Tibial nerve (tissue), 4 donors: ENCODE results near the gene MTMR3. TPM values are rescaled to one million over a fixed set of nuclear protein-coding genes. Genes with fewer than 3 reads are reported as not detected.

Experiments
- DNase-seq, 2 donors: peaks; one replicate each; pipeline ENCODE4 v3.0.0-alpha.2; 2019; ENCODE audit warnings: low spot score in 2 of 2
- H3K27ac ChIP-seq, 4 donors: fragments of 200-600 bp; sonication (generic) in 3 of 4; one replicate each; pipeline ENCODE4 v1.5.1; 2017 to 2019; ENCODE audit warnings: mild to moderate bottlenecking in 1 of 4
- H3K27me3 ChIP-seq, 2 donors: fragments of 200-600 bp; sonication (generic) in 1 of 2; one replicate each; pipeline versions ENCODE4 v1.5.1 to v1.6.0; 2017 to 2019
- H3K36me3 ChIP-seq, 3 donors: fragments of 200-600 bp; sonication (generic); one replicate each; pipeline ENCODE4 v1.5.1; 2018 to 2019
- H3K4me1 ChIP-seq, 4 donors: fragments of 200-600 bp; sonication (generic) in 3 of 4; one replicate each; pipeline ENCODE4 v1.5.1; 2017 to 2019
- H3K4me3 ChIP-seq, 4 donors: fragments of 200-600 bp; sonication (generic) in 3 of 4; one replicate each; pipeline ENCODE4 v1.5.1; 2017 to 2019; ENCODE audit warnings: mild to moderate bottlenecking in 1 of 4, moderate library complexity in 1 of 4
- H3K9me3 ChIP-seq, 4 donors: fragments of 200-600 bp; sonication (generic) in 3 of 4; one replicate each; pipeline ENCODE4 v1.5.1; 2017 to 2019
- EP300 ChIP-seq, 2 donors: sonication (generic); formaldehyde crosslinking; IDR thresholded peaks; one replicate each; pipeline ENCODE4 v1.6.1; 2017; ENCODE audit warnings: antibody characterized with exemption in 2 of 2, mild to moderate bottlenecking in 1 of 2
- POLR2A ChIP-seq, 2 donors: fragments of 450-650 bp; IDR thresholded peaks; one replicate each; pipeline ENCODE4 v1.6.1; 2017; ENCODE audit warnings: antibody characterized with exemption in 2 of 2, mild to moderate bottlenecking in 2 of 2, moderate library complexity in 2 of 2
- WGBS, 2 donors: methylation state at CpG; one replicate each; pipeline ENCODE4 v1.1.5; 2018; 5-methylcytosine and 5-hydroxymethylcytosine counted together
- total RNA-seq, 4 donors: library from RNA; depleted of rRNA; stranded (reverse); fragments of >200 nt; gene quantifications; one replicate each; pipeline ENCODE4 v1.1.0, GENCODE V29; 2016
- TF ChIP-seq, protein P1 (sequence below), 5 experiments: fragments of 200-600 bp in 3 of 5; fragments of 450-650 bp in 2 of 5; sonication (generic) in 3 of 5; IDR thresholded peaks; one replicate each; pipeline ENCODE4 v1.5.1; 2016 to 2019; ENCODE audit warnings: antibody characterized with exemption in 5 of 5, mild to moderate bottlenecking in 3 of 5, moderate library complexity in 2 of 5

The MTMR3 gene
- total RNA-seq, 4 donors from 2014 or later = 56.1 to 91.2 (median 74.5) TPM

DNA sequence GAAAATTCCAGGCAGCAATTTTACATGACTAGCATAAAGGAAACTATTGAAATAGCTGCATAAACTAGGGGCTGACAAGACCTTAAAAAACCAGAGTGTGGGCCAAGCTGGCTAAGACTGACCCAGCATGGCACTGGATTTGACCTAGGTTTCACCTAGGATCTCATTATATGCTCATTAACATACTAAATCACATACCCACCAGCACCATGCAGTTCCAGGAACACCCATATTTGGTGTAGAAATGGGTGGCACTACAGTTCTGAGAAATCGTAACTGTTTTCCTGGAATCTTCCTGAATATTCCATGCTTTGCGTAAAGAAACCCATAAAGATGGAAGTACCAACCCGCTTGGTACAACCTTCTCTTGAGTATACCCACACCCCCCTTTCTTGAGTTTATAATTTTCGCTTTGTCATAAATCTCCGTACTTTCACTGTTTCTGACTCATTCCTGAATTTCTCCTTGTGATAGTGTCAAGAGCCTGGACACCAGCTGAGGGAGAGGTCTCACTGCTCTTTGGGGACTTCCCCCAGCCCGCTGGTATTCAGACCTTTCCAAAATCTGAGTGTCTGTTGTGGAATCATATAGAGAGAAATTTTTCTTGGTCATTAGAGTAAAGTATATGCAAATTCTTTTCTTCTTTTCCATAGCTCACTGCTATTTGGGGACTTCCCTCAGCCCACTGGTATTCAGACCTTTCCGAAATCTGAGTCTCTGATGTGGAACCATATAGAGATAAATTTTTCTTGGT, 55.1 kb downstream of the MTMR3 start:
- Histone ChIP-seq H3K9me3 (no peaks in the 10 kb centered on the region), H3K27me3 (no peaks in the 10 kb centered on the region), H3K27ac (no peak overlapping the region), H3K4me1 (peaks cover 0 to 42% (median 3%) of the 10 kb centered on the region in 4 donors), H3K36me3 (no peaks in the 10 kb centered on the region), H3K4me3 (no peak overlapping the region)
- WGBS, 2 donors = 90 to 94% methylated on average over 7 of the region's 7 CpGs
- TF ChIP-seq EP300 (IDR thresholded peaks at IDR 0.05) (no peak), POLR2A (IDR thresholded peaks at IDR 0.05) (no peak)
- TF ChIP-seq, protein P1, sequence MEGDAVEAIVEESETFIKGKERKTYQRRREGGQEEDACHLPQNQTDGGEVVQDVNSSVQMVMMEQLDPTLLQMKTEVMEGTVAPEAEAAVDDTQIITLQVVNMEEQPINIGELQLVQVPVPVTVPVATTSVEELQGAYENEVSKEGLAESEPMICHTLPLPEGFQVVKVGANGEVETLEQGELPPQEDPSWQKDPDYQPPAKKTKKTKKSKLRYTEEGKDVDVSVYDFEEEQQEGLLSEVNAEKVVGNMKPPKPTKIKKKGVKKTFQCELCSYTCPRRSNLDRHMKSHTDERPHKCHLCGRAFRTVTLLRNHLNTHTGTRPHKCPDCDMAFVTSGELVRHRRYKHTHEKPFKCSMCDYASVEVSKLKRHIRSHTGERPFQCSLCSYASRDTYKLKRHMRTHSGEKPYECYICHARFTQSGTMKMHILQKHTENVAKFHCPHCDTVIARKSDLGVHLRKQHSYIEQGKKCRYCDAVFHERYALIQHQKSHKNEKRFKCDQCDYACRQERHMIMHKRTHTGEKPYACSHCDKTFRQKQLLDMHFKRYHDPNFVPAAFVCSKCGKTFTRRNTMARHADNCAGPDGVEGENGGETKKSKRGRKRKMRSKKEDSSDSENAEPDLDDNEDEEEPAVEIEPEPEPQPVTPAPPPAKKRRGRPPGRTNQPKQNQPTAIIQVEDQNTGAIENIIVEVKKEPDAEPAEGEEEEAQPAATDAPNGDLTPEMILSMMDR (IDR thresholded peaks at IDR 0.05) = no peak
- no peak for DNase-seq

DNA sequence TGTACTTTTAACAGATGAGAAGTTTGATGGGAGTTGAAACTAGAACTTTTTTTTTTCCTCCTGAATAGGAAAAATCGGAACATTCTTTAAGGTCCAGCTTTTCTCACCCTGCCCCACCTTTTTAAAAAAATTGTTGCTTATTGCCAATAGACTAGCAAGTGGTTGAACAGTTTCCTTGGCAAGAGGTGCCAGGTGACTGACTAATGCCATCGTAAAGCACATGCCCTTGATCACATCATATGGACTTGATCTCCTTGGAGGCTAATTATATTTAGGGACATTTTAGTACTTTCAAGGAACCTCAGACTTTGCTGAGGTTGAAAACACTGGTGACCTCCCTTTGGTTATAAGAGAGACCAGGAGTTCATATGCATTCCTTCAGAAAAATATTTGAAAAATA, 57.6 kb downstream of the MTMR3 start:
- Histone ChIP-seq H3K9me3 (no peaks in the 10 kb centered on the region), H3K27me3 (no peaks in the 10 kb centered on the region), H3K4me1 (peaks cover 0 to 51% (median 3%) of the 10 kb centered on the region in 4 donors), H3K27ac (no peak overlapping the region), H3K4me3 (no peak overlapping the region), H3K36me3 (no peaks in the 10 kb centered on the region)
- TF ChIP-seq, protein P1 (IDR thresholded peaks at IDR 0.05) = no peak
- TF ChIP-seq POLR2A (IDR thresholded peaks at IDR 0.05) (no peak), EP300 (IDR thresholded peaks at IDR 0.05) (no peak)
- 82 to 89% methylated on average over 2 of the region's 2 CpGs for WGBS, 2 donors
- no peak for DNase-seq

DNA sequence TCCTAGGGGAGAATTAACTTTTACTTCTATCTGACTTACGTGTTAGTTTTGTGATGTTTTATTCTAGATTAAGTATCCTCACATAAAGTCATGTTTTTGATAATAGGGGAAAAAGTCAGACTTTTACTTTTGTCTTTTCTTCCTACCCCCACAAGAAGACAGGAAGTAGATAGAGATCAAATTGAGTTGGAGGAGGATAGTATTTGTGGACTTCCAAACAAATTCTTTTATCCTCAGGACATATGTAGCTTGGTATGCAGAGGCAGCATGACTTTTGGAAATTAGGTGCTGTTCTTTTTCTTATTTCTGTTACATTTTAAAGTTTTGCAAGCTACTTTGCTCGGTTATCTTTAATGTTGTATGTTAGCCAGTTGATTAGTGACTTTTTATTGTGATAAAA, 61.4 kb downstream of the MTMR3 start:
- Histone ChIP-seq H3K4me3 (no peak overlapping the region), H3K27me3 (no peaks in the 10 kb centered on the region), H3K36me3 (no peaks in the 10 kb centered on the region), H3K27ac (no peak overlapping the region), H3K9me3 (no peaks in the 10 kb centered on the region), H3K4me1 (peaks cover 0 to 64% (median 13%) of the 10 kb centered on the region in 4 donors)
- TF ChIP-seq EP300 (IDR thresholded peaks at IDR 0.05) (no peak), POLR2A (IDR thresholded peaks at IDR 0.05) (no peak)
- WGBS, 2 donors = 82% methylated on average over 2 of the region's 2 CpGs
- no peak for DNase-seq

DNA sequence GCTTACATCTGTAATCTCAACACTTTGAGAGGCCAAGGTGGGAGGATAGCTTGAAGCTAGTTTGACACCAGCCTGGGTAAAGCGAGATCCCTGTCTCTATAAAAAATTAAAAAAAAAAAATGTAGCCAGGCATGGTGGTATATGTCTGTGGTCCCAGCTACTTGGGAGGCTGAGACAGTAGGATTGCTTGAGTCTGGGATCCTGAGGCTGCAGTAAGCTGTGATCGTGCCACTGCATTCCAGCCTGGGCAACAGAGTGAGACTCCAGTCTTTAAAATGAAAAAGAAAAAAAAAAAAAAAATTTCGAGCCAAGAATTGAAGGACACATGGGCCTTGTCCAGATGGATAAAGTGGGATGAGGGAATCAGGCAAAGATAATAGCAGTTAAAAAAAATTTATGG, 62.5 kb downstream of the MTMR3 start:
- WGBS, 2 donors = 62 to 64% methylated on average over 3 of the region's 3 CpGs
- TF ChIP-seq POLR2A (IDR thresholded peaks at IDR 0.05) (no peak), EP300 (IDR thresholded peaks at IDR 0.05) (no peak)
- TF ChIP-seq, protein P1 (IDR thresholded peaks at IDR 0.05) = no peak

DNA sequence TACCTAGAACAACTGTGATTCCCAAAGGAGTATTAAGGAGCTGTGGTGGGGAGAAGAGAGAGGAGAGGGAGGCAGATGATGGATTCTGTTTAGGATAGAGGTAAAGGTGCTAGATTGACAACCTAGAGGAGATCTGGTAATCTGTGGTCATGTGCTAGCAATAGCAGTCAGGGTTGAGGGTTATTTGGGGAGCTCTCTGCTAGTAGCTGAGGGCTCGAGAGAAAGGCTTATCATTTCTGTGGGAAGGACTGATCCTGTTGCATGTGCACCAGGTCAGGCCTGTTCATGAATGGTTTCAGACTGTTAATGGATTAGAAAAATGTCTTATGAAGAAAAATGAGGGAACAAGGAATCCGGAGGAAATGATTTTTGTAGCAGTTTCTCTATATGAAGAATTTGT, 63.2 kb downstream of the MTMR3 start:
- Histone ChIP-seq H3K27me3 (no peaks in the 10 kb centered on the region), H3K4me3 (no peak overlapping the region), H3K4me1 (peaks cover 0 to 69% (median 10%) of the 10 kb centered on the region in 4 donors), H3K9me3 (no peaks in the 10 kb centered on the region), H3K27ac (no peak overlapping the region), H3K36me3 (no peaks in the 10 kb centered on the region)
- 78 to 79% methylated on average over 2 of the region's 2 CpGs for WGBS, 2 donors
- TF ChIP-seq, protein P1 (IDR thresholded peaks at IDR 0.05) = no peak
- no peak for TF ChIP-seq EP300 (IDR thresholded peaks at IDR 0.05)
- TF ChIP-seq POLR2A (IDR thresholded peaks at IDR 0.05) = no peak
- no peak for DNase-seq

More for the DNA sequence above, 62.5 kb downstream of the MTMR3 start:
- Histone ChIP-seq H3K4me3 (no peak overlapping the region), H3K36me3 (no peaks in the 10 kb centered on the region), H3K27me3 (no peaks in the 10 kb centered on the region), H3K4me1 (peaks cover 0 to 70% (median 13%) of the 10 kb centered on the region in 4 donors), H3K9me3 (no peaks in the 10 kb centered on the region), H3K27ac (no peak overlapping the region)
- no peak for DNase-seq
